IMR-90 (cell line): ENCODE data around the gene SH3RF3.
"Not testable (repeated sequence)": the region's sequence is repeated elsewhere in the genome, so short reads cannot be mapped to it uniquely, and the experiment has no call there.

Experiments
- CTCF ChIP-seq: conservative IDR thresholded peaks from 2 replicates; pipeline ENCODE4 v1.5.1; 2012; ENCODE audit warnings: mild to moderate bottlenecking, low read depth, low read length, improper control_type of control experiment
- MAZ ChIP-seq: IDR thresholded peaks from 2 replicates; pipeline ENCODE4 v1.6.1; 2012; ENCODE audit warnings: low read depth, mild to moderate bottlenecking, low read length, improper control_type of control experiment, moderate library complexity, borderline replicate concordance
- POLR2A ChIP-seq: IDR thresholded peaks from 2 replicates; pipeline ENCODE4 v1.6.1; 2012; ENCODE audit warnings: mild to moderate bottlenecking, low read depth, low read length
- RAD21 ChIP-seq: IDR thresholded peaks from 2 replicates; pipeline ENCODE4 v1.6.1; 2012; ENCODE audit warnings: low read length, improper control_type of control experiment
- SMC3 ChIP-seq: fragments of 150-350 bp; IDR thresholded peaks from 2 replicates; pipeline ENCODE4 v1.6.1; 2016; ENCODE audit warnings: low read depth, mild to moderate bottlenecking, antibody characterized with exemption, low read length, moderate library complexity
- TF ChIP-seq, protein P1 (sequence below): fragments of 150-350 bp; IDR thresholded peaks from 2 replicates; pipeline ENCODE4 v1.6.1; 2017; ENCODE audit warnings: mild to moderate bottlenecking, antibody characterized with exemption, low read length, low read depth

DNA sequence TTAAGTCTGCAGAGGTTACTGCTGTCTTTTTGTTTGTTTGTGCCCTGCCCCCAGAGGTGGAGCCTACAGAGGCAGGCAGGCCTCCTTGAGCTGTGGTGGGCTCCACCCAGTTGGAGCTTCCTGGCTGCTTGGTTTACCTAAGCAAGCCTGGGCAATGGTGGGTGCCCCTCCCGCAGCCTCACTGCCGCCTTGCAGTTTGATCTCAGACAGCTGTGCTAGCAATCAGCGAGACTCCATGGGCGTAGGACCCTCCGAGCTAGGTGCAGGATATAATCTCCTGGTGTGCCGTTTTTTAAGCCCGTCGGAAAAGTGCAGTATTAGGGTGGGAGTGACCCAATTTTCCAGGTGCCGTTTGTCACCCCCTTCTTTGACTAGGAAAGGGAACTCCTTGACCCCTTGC, 11.8 kb upstream of the SH3RF3 start:
- not testable (repeated sequence) for TF ChIP-seq RAD21, MAZ, CTCF, POLR2A, SMC3
- TF ChIP-seq, protein P1, sequence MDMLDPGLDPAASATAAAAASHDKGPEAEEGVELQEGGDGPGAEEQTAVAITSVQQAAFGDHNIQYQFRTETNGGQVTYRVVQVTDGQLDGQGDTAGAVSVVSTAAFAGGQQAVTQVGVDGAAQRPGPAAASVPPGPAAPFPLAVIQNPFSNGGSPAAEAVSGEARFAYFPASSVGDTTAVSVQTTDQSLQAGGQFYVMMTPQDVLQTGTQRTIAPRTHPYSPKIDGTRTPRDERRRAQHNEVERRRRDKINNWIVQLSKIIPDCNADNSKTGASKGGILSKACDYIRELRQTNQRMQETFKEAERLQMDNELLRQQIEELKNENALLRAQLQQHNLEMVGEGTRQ = not testable (repeated sequence)
